ENCODE results near the gene TRIP4. TPM values are rescaled to one million over a fixed set of nuclear protein-coding genes. Genes with fewer than 3 reads are reported as not detected.

The TRIP4 gene
- total RNA-seq, 1 experiment from 2014 or later: 12.9 TPM

GRCh38 chr15:64474846-64475245 lies 87.2 kb downstream of the TRIP4 start:
- H3K27me3 Mint-ChIP-seq (ENCODE audit: low read depth): no peaks in the 10 kb centered on the region
- ATAC-seq: no peak
- no peaks in the 10 kb centered on the region for H3K9me3 Mint-ChIP-seq
- H3K4me1 Mint-ChIP-seq: peaks cover 15% of the 10 kb centered on the region
- H3K36me3 Mint-ChIP-seq: no peaks in the 10 kb centered on the region
- ChIA-PET POLR2A (interaction anchor here (0.7 kb wide), 1 partner anchor 85 kb away, joined by 3 read pairs; no protein-coding TSS in a partner anchor), CTCF (no interaction called here)
- no peak for DNase-seq (ENCODE audit: low spot score)
- TF ChIP-seq JAZF1 (CRISPR knock-in tag; IDR thresholded peaks at IDR 0.05) (no peak), ARID4B (CRISPR knock-in tag; IDR thresholded peaks at IDR 0.05; ENCODE audit: borderline replicate concordance) (no peak), ZNF232 (CRISPR knock-in tag; IDR thresholded peaks at IDR 0.05) (no peak), SOX15 (CRISPR knock-in tag; IDR thresholded peaks at IDR 0.05) (no peak), IRF1 (CRISPR knock-in tag; IDR thresholded peaks at IDR 0.05) (no peak), ZNF263 (CRISPR knock-in tag; IDR thresholded peaks at IDR 0.05; ENCODE audit: low read depth) (no peak), ATF6 (CRISPR knock-in tag; IDR thresholded peaks at IDR 0.05) (no peak), NFYB (CRISPR knock-in tag; conservative IDR thresholded peaks at IDR 0.05; ENCODE audit: low read depth) (no peak), AR (CRISPR knock-in tag; IDR thresholded peaks at IDR 0.05) (no peak), TEAD4 (CRISPR knock-in tag; IDR thresholded peaks at IDR 0.05) (no peak), ATF2 (CRISPR knock-in tag; IDR thresholded peaks at IDR 0.05; ENCODE audit: borderline replicate concordance, low read depth) (no peak), TCF7 (CRISPR knock-in tag; IDR thresholded peaks at IDR 0.05; ENCODE audit: low read depth) (no peak), USF1 (CRISPR knock-in tag; IDR thresholded peaks at IDR 0.05) (no peak), SP1 (CRISPR knock-in tag; conservative IDR thresholded peaks at IDR 0.05) (no peak), MXD4 (CRISPR knock-in tag; IDR thresholded peaks at IDR 0.05; ENCODE audit: borderline replicate concordance) (no peak)
- TF ChIP-seq, protein P1, sequence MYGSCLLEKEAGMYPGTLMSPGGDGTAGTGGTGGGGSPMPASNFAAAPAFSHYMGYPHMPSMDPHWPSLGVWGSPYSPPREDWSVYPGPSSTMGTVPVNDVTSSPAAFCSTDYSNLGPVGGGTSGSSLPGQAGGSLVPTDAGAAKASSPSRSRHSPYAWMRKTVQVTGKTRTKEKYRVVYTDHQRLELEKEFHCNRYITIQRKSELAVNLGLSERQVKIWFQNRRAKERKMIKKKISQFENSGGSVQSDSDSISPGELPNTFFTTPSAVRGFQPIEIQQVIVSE (CRISPR knock-in tag; IDR thresholded peaks at IDR 0.05; ENCODE audit: borderline replicate concordance): no peak
- no peak overlapping the region for H3K27ac Mint-ChIP-seq
- H3K4me3 Mint-ChIP-seq: no peak overlapping the region
